Loucy (cell line): ENCODE results near the gene ATRNL1.
A peak's percentile ranks its signal among the peaks of the same experiment; 100 is the strongest.

Experiments used
- H2AFZ ChIP-seq: fragments of 200-600 bp; sonication (generic); 2 replicates; pipeline ENCODE4 v1.6.0; 2016; ENCODE audit warnings: antibody characterized with exemption, mild to moderate bottlenecking, low read length, moderate library complexity
- H3F3A ChIP-seq: fragments of 200-600 bp; 2 replicates; pipeline ENCODE4 v1.6.0; 2016; ENCODE audit warnings: antibody characterized with exemption, low read depth, mild to moderate bottlenecking
- H3K27me3 ChIP-seq: fragments of 200-600 bp; sonication (generic); 2 replicates; pipeline ENCODE4 v1.6.1; 2014; ENCODE audit warnings: low read length, mild to moderate bottlenecking; ENCODE audit not compliant: insufficient read depth, poor library complexity, severe bottlenecking
- H3K36me3 ChIP-seq: fragments of 200-600 bp; sonication (generic); 2 replicates; pipeline ENCODE4 v1.6.1; 2016; ENCODE audit warnings: low read length; ENCODE audit not compliant: insufficient read depth
- H3K4me1 ChIP-seq: fragments of 200-600 bp; sonication (generic); 2 replicates; pipeline ENCODE4 v1.5.1; 2014; ENCODE audit warnings: low read length, mild to moderate bottlenecking; ENCODE audit not compliant: insufficient read depth, poor library complexity, severe bottlenecking
- H3K4me2 ChIP-seq: fragments of 200-600 bp; sonication (generic); 2 replicates; pipeline ENCODE4 v1.6.0; 2014; ENCODE audit warnings: antibody characterized with exemption, low read length, low read depth, mild to moderate bottlenecking; ENCODE audit not compliant: poor library complexity, severe bottlenecking
- H3K4me3 ChIP-seq: fragments of 200-600 bp; sonication (generic); 2 replicates; pipeline ENCODE4 v1.5.1; 2014; ENCODE audit warnings: low read length, mild to moderate bottlenecking, mixed read lengths; ENCODE audit not compliant: poor library complexity, severe bottlenecking
- H3K79me2 ChIP-seq: fragments of 200-600 bp; sonication (generic); 2 replicates; pipeline ENCODE4 v1.6.1; 2014; ENCODE audit warnings: low read length; ENCODE audit not compliant: insufficient read depth
- H3K9ac ChIP-seq: fragments of 200-600 bp; sonication (generic); 2 replicates; pipeline ENCODE4 v1.6.0; 2014; ENCODE audit warnings: mild to moderate bottlenecking, low read depth, low read length, moderate library complexity; ENCODE audit not compliant: poor library complexity, severe bottlenecking
- H3K9me2 ChIP-seq: fragments of 200-600 bp; sonication (generic); replicated peaks from 2 replicates; pipeline ENCODE4 v1.6.1; 2016; ENCODE audit warnings: low read depth, low read length, mixed read lengths
- H3K9me3 ChIP-seq: fragments of 200-600 bp; sonication (generic); 2 replicates; pipeline ENCODE4 v1.6.1; 2014; ENCODE audit warnings: mild to moderate bottlenecking, antibody characterized with exemption, low read length, low read depth; ENCODE audit not compliant: insufficient read depth
- H4K20me1 ChIP-seq: fragments of 200-600 bp; sonication (generic); 2 replicates; pipeline ENCODE4 v1.6.0; 2014; ENCODE audit warnings: antibody characterized with exemption, low read length, mild to moderate bottlenecking; ENCODE audit not compliant: insufficient read depth, poor library complexity, severe bottlenecking
- EZH2phosphoT487 ChIP-seq: fragments of 200-600 bp; IDR thresholded peaks from 2 replicates; pipeline ENCODE4 v1.6.1; 2018; ENCODE audit warnings: antibody characterized with exemption, mild to moderate bottlenecking, moderate library complexity, borderline replicate concordance
- TF ChIP-seq, protein P1 (sequence below): fragments of 200-600 bp; sonication (generic); conservative IDR thresholded peaks from 2 replicates; pipeline ENCODE4 v1.5.1; 2014; ENCODE audit warnings: mild to moderate bottlenecking, antibody characterized with exemption, low read length

Gene ATRNL1

DNA sequence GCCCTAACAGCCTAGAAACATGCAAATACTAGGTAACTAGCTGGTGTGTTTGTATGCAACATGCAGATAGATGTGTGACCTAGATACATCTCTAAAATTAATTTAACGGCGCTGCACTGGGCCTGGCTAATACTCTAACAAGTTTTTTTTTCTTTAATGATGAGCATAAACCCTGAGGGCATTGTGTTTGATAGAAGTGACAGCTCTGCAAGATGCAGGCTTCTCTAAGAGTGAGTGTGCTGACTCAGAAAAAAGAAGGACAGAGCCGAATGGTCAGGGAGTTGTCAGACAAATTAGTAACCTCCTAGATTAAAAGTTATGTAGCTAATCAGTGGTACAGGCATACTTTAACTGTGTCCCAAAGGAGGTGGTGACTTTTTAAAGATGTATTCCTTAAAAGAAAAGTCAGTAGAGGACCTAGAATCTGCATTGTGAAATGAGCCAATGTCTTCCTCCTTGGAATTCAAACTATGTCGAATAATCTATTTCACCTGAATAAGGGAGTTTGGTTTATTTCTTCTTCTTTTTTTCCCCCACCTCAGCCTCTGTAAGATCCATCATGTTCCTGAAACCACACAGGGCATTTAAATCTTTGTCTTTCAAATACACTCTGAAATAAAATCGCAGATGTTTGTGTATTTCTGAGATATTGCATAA, 864.7 kb downstream of the ATRNL1 start:
- Histone ChIP-seq H3K4me3 (no peak overlapping the region), H3K9ac (no peak overlapping the region), H3K4me1 (peaks cover 15% of the 10 kb centered on the region), H3F3A (no peaks in the 10 kb centered on the region), H3K9me3 (no peaks in the 10 kb centered on the region), H3K27me3 (no peaks in the 10 kb centered on the region), H3K4me2 (no peak overlapping the region), H2AFZ (no peak overlapping the region), H3K79me2 (no peaks in the 10 kb centered on the region), H3K9me2 (no peaks in the 10 kb centered on the region), H3K36me3 (no peaks in the 10 kb centered on the region), H4K20me1 (no peaks in the 10 kb centered on the region)
- TF ChIP-seq EZH2phosphoT487 = no peak
- TF ChIP-seq, protein P1, sequence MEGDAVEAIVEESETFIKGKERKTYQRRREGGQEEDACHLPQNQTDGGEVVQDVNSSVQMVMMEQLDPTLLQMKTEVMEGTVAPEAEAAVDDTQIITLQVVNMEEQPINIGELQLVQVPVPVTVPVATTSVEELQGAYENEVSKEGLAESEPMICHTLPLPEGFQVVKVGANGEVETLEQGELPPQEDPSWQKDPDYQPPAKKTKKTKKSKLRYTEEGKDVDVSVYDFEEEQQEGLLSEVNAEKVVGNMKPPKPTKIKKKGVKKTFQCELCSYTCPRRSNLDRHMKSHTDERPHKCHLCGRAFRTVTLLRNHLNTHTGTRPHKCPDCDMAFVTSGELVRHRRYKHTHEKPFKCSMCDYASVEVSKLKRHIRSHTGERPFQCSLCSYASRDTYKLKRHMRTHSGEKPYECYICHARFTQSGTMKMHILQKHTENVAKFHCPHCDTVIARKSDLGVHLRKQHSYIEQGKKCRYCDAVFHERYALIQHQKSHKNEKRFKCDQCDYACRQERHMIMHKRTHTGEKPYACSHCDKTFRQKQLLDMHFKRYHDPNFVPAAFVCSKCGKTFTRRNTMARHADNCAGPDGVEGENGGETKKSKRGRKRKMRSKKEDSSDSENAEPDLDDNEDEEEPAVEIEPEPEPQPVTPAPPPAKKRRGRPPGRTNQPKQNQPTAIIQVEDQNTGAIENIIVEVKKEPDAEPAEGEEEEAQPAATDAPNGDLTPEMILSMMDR = no peak

GRCh38 chr10:115963848-115964247, 870.7 kb downstream of the ATRNL1 start:
- Histone ChIP-seq H3K9me2 (no peaks in the 10 kb centered on the region), H3K9ac (peak overlapping the region; percentile 41), H3K9me3 (no peaks in the 10 kb centered on the region), H2AFZ (peak overlapping the region; percentile 34; the same call in 1 of the 2 replicates), H3F3A (no peaks in the 10 kb centered on the region), H4K20me1 (no peaks in the 10 kb centered on the region), H3K4me1 (peaks cover 17% of the 10 kb centered on the region), H3K4me2 (no peak overlapping the region), H3K4me3 (no peak overlapping the region), H3K79me2 (no peaks in the 10 kb centered on the region), H3K36me3 (no peaks in the 10 kb centered on the region), H3K27me3 (no peaks in the 10 kb centered on the region)
- no peak for TF ChIP-seq EZH2phosphoT487
- TF ChIP-seq, protein P1 = peak; percentile 75

DNA sequence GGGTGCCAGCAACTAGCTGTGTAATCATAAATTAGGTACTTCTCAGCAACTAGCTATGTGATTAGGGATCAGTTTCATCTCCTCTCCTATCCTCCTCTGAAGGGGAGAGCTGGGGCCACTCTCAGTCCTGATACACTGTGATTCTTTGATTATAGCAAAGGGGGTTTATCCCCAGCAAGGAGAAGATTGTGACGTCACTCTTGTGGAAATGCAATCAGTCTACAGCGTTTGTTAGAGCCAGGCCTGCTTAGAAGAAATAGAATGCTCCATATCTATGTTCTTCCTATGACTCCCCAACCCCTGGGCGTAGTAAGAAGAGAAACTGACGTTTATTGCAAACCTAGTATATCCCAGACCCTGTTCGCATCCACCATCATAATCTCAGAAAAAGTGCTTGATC, 871.7 kb downstream of the ATRNL1 start:
- Histone ChIP-seq H3K4me1 (peaks cover 17% of the 10 kb centered on the region), H3K9ac (no peak overlapping the region), H3K9me3 (no peaks in the 10 kb centered on the region), H2AFZ (no peak overlapping the region), H4K20me1 (no peaks in the 10 kb centered on the region), H3K4me2 (no peak overlapping the region), H3F3A (no peaks in the 10 kb centered on the region), H3K27me3 (no peaks in the 10 kb centered on the region), H3K4me3 (no peak overlapping the region), H3K9me2 (no peaks in the 10 kb centered on the region), H3K36me3 (no peaks in the 10 kb centered on the region), H3K79me2 (no peaks in the 10 kb centered on the region)
- TF ChIP-seq EZH2phosphoT487 = no peak
- TF ChIP-seq, protein P1 = no peak
